ENCODE measurements around the gene CEACAM1.

- no peak for TF ChIP-seq CTCF (IDR thresholded peaks at IDR 0.05)
- TF ChIP-seq POLR2A (IDR thresholded peaks at IDR 0.05) = no peak
- no peak for TF ChIP-seq EP300 (IDR thresholded peaks at IDR 0.05)
Observed at GRCh38 chr19:42478765-42479311, 49.4 kb downstream of the CEACAM1 start.

Measured in ovary (tissue), 3 donors.